ENCODE data around the gene AP4M1.

Gene AP4M1

GRCh38 chr7:100130608-100131453 lies 29.4 kb downstream of the AP4M1 start (continued):
- TF ChIP-seq REST (tag by site-specific recombination; IDR thresholded peaks at IDR 0.05): no peak
- no peak for TF ChIP-seq ZNF791 (tag by site-specific recombination; IDR thresholded peaks at IDR 0.05)
- TF ChIP-seq ZNF114 (tag by site-specific recombination; IDR thresholded peaks at IDR 0.05): no peak
- peak; percentile 17; the same call in 1 of the 2 replicates for TF ChIP-seq PRDM10 (tag by site-specific recombination; IDR thresholded peaks at IDR 0.05)
- peak; percentile 5; the same call in 1 of the 2 replicates for TF ChIP-seq ZXDB (tag by site-specific recombination; IDR thresholded peaks at IDR 0.05)
- no peak for TF ChIP-seq HOXD13 (CRISPR knock-in tag; IDR thresholded peaks at IDR 0.05; ENCODE audit: borderline replicate concordance)
- TF ChIP-seq ZNF549 (tag by site-specific recombination; IDR thresholded peaks at IDR 0.05): no peak
- TF ChIP-seq ZNF214 (tag by site-specific recombination; IDR thresholded peaks at IDR 0.05; ENCODE audit: borderline replicate concordance): no peak
- no peak for TF ChIP-seq ZNF19 (tag by site-specific recombination; IDR thresholded peaks at IDR 0.05; ENCODE audit: low read depth)
- no peak for TF ChIP-seq YY1 (tag by site-specific recombination; IDR thresholded peaks at IDR 0.05)
- no peak for TF ChIP-seq ZNF248 (tag by site-specific recombination; IDR thresholded peaks at IDR 0.05)
- TF ChIP-seq ZNF645 (tag by site-specific recombination; IDR thresholded peaks at IDR 0.05): no peak
- TF ChIP-seq ZFP69B (tag by site-specific recombination; IDR thresholded peaks at IDR 0.05): peak; percentile 53
- peak; percentile 94 for TF ChIP-seq GLIS1 (tag by site-specific recombination; IDR thresholded peaks at IDR 0.05)
- TF ChIP-seq ZNF16 (tag by site-specific recombination; IDR thresholded peaks at IDR 0.05; ENCODE audit: low read depth): no peak
- no peak for TF ChIP-seq ZNF354C (tag by site-specific recombination; IDR thresholded peaks at IDR 0.05; ENCODE audit: borderline replicate concordance, low read depth)
- TF ChIP-seq OSR2 (tag by site-specific recombination; IDR thresholded peaks at IDR 0.05): no peak
- TF ChIP-seq FEZF1 (tag by site-specific recombination; IDR thresholded peaks at IDR 0.05): no peak
- TF ChIP-seq ZNF654 (tag by site-specific recombination; IDR thresholded peaks at IDR 0.05; ENCODE audit: low read depth): peak; percentile 90
- TF ChIP-seq ZNF140 (tag by site-specific recombination; IDR thresholded peaks at IDR 0.05): no peak
- no peak for TF ChIP-seq ZNF211 (tag by site-specific recombination; IDR thresholded peaks at IDR 0.05; ENCODE audit: low read depth)
- no peak for TF ChIP-seq TCF7L2 (IDR thresholded peaks at IDR 0.05; ENCODE audit: borderline replicate concordance, low read depth, low read length)
- TF ChIP-seq ZNF10 (tag by site-specific recombination; IDR thresholded peaks at IDR 0.05): no peak
- TF ChIP-seq ZBTB8A (tag by site-specific recombination; IDR thresholded peaks at IDR 0.05): peak; percentile 29; the same call in 1 of the 2 replicates
